Measurements from ENCODE around the gene ARHGEF17. TPM values are rescaled to one million over a fixed set of nuclear protein-coding genes. Genes with fewer than 3 reads are reported as not detected.

The ARHGEF17 gene
- polyA plus RNA-seq, 3 donors = 0.16 to 1.2 (median 0.55) TPM

DNA sequence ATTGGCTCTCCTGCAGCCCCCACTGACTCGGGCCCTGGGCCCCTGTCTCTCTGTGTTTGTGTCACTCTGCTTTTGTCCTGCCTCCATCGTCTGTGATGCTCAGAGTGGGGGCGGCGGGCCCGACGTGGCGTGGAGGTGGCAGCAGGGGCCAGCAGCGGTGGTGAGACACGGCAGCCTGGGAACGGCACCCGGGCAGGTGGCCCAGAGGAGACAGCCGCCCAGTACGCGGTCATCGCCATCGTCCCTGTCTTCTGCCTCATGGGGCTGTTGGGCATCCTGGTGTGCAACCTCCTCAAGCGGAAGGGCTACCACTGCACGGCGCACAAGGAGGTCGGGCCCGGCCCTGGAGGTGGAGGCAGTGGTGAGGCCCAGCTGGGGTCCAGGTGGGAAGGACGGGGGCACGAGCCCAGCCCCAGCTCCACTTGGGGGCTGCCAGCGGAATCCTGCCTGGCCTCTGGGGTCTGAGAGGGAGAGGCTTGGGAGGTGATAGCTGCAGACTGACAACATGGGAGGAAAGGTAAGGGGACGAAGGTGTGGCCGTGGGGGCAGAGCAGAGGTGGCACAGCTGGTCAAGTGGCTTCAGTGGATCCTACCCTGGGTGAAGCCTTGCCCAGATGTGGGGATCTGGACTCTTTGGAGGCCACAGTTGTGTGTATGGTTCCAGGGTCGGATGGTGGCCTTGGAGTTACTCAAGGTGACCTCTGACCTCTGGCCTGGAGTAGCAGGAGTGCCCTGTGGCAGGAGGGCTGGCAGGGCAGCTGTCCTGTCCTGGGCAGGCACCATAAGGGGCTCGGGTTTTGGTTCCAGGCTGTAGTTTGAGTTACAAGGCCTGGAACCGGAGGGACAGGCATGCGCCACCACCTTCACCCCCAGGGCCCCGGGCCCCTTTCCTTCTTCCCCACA lies 84.3 kb downstream of the ARHGEF17 start:
- Mint-ChIP-seq H3K27ac (peak overlapping the region in 6 of 7 donors; percentile 69 to 93 (median 81)), H3K9me3 (no peaks in the 10 kb centered on the region), H3K36me3 (peaks cover 79 to 92% of the 10 kb centered on the region in 2 donors), H3K4me3 (no peak overlapping the region), H3K27me3 (ENCODE audit: low read depth in 3 of 3) (peaks cover 0 to 3% (median 0%) of the 10 kb centered on the region in 3 donors), H3K4me1 (peaks cover 50% of the 10 kb centered on the region)
- Histone ChIP-seq H4K20me1 (ENCODE audit: insufficient read depth, low read length) (peaks cover 100% of the 10 kb centered on the region), H2AFZ (ENCODE audit: insufficient read depth, low read depth, low read length, poor library complexity, severe bottlenecking) (no peak overlapping the region), H3K9ac (ENCODE audit: insufficient read depth, low read length, poor library complexity, severe bottlenecking) (no peak overlapping the region), H3K27me3 (ENCODE audit: control insufficient read depth in 2 of 2, insufficient read depth in 2 of 2, low read length in 2 of 2) (no peaks in the 10 kb centered on the region), H3K4me2 (replicated peaks; ENCODE audit: extremely low read depth, low read length, poor library complexity, severe bottlenecking) (no peak overlapping the region), H3K9me3 (replicated peaks in 1 of 2; ENCODE audit: control insufficient read depth in 1 of 2, insufficient read depth in 1 of 2, low read length in 2 of 2) (no peaks in the 10 kb centered on the region), H3K27ac (ENCODE audit: low read depth in 1 of 2, low read length in 2 of 2) (peak overlapping the region; percentile 61 to 63), H3K36me3 (replicated peaks in 1 of 2; ENCODE audit: control insufficient read depth in 1 of 2, insufficient read depth in 2 of 2, low read length in 2 of 2) (peaks cover 84 to 86% of the 10 kb centered on the region in 2 donors), H3K4me3 (replicated peaks in 1 of 3; ENCODE audit: low read depth in 2 of 3, low read length in 3 of 3) (no peak overlapping the region), H3K79me2 (ENCODE audit: insufficient read depth, low read length) (peaks cover 94% of the 10 kb centered on the region), H3K4me1 (ENCODE audit: control insufficient read depth in 1 of 2, insufficient read depth in 2 of 2, low read length in 2 of 2) (peaks cover 42 to 60% of the 10 kb centered on the region in 2 donors)
- WGBS (ENCODE audit: insufficient coverage) = 94% methylated on average over 31 of the region's 31 CpGs
- intact Hi-C loops (cut with micrococcal nuclease) = loop anchor here (1.0 to 10.0 kb wide), 2 partner anchors 41 to 88 kb away; partner anchors contain the start of gene ARHGEF17 (in 1 of the 2)
- no peak for DNase-seq
- TF ChIP-seq, protein P1, sequence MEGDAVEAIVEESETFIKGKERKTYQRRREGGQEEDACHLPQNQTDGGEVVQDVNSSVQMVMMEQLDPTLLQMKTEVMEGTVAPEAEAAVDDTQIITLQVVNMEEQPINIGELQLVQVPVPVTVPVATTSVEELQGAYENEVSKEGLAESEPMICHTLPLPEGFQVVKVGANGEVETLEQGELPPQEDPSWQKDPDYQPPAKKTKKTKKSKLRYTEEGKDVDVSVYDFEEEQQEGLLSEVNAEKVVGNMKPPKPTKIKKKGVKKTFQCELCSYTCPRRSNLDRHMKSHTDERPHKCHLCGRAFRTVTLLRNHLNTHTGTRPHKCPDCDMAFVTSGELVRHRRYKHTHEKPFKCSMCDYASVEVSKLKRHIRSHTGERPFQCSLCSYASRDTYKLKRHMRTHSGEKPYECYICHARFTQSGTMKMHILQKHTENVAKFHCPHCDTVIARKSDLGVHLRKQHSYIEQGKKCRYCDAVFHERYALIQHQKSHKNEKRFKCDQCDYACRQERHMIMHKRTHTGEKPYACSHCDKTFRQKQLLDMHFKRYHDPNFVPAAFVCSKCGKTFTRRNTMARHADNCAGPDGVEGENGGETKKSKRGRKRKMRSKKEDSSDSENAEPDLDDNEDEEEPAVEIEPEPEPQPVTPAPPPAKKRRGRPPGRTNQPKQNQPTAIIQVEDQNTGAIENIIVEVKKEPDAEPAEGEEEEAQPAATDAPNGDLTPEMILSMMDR (IDR thresholded peaks at IDR 0.05) = no peak

DNA sequence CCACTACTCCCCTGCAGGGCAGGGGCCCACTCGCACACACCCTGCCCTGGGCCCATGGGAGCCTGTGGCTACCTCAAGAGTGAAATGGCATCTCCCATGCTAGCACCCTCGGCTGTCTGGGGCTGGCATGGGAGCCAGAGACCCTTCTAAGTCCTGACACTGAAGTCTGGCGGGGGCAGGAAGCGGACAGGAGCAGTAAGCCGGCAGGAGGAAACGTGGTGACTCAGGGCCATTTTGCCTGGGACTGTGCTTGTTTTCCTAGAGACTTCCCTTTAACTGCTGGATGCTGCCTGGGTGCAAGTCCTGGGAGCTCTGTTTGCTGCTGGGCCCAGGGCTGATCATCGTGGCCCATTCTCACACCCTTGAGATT lies 84.9 kb downstream of the ARHGEF17 start:
- Histone ChIP-seq H2AFZ (ENCODE audit: insufficient read depth, low read depth, low read length, poor library complexity, severe bottlenecking) (no peak overlapping the region), H3K9ac (ENCODE audit: insufficient read depth, low read length, poor library complexity, severe bottlenecking) (no peak overlapping the region), H3K4me2 (replicated peaks; ENCODE audit: extremely low read depth, low read length, poor library complexity, severe bottlenecking) (no peak overlapping the region), H3K36me3 (replicated peaks in 1 of 2; ENCODE audit: control insufficient read depth in 1 of 2, insufficient read depth in 2 of 2, low read length in 2 of 2) (peaks cover 89 to 90% of the 10 kb centered on the region in 2 donors), H3K9me3 (replicated peaks in 1 of 2; ENCODE audit: control insufficient read depth in 1 of 2, insufficient read depth in 1 of 2, low read length in 2 of 2) (no peaks in the 10 kb centered on the region), H3K4me3 (replicated peaks in 1 of 3; ENCODE audit: low read depth in 2 of 3, low read length in 3 of 3) (no peak overlapping the region), H3K27me3 (ENCODE audit: control insufficient read depth in 2 of 2, insufficient read depth in 2 of 2, low read length in 2 of 2) (no peaks in the 10 kb centered on the region), H3K27ac (ENCODE audit: low read depth in 1 of 2, low read length in 2 of 2) (peak overlapping the region; percentile 61 to 63), H4K20me1 (ENCODE audit: insufficient read depth, low read length) (peaks cover 100% of the 10 kb centered on the region), H3K79me2 (ENCODE audit: insufficient read depth, low read length) (peaks cover 88% of the 10 kb centered on the region), H3K4me1 (ENCODE audit: control insufficient read depth in 1 of 2, insufficient read depth in 2 of 2, low read length in 2 of 2) (peaks cover 36 to 53% of the 10 kb centered on the region in 2 donors)
- H3K36me3 Mint-ChIP-seq = peaks cover 82 to 95% of the 10 kb centered on the region in 2 donors
- 64% methylated on average over 7 of the region's 7 CpGs for WGBS (ENCODE audit: insufficient coverage)
- TF ChIP-seq, protein P1 (IDR thresholded peaks at IDR 0.05) = no peak
- intact Hi-C loops (cut with micrococcal nuclease) = loop anchor here (1.0 to 10.0 kb wide), 2 partner anchors 42 to 88 kb away; partner anchors contain the start of gene ARHGEF17 (in 1 of the 2)
- DNase-seq = no peak
- H3K4me1 Mint-ChIP-seq = peaks cover 43% of the 10 kb centered on the region
- H3K27ac Mint-ChIP-seq = peak overlapping the region; percentile 69 to 93 (median 81)
- H3K27me3 Mint-ChIP-seq (ENCODE audit: low read depth in 3 of 3) = peaks cover 0 to 3% (median 0%) of the 10 kb centered on the region in 3 donors
- no peaks in the 10 kb centered on the region for H3K9me3 Mint-ChIP-seq
- peak overlapping the region in 1 of 2 donors; percentile 37 for H3K4me3 Mint-ChIP-seq
